H1 (cell line): ENCODE results near the gene ZNF747. TPM values are rescaled to one million over a fixed set of nuclear protein-coding genes. Genes with fewer than 3 reads are reported as not detected.

ENCODE experiments used
- ASH2L ChIP-seq: fragments of 200-600, 300-600 bp; sonication (generic); IDR thresholded peaks from one replicate; pipeline ENCODE4 v1.7.1; 2017; ENCODE audit warnings: low read length
- CHD7 ChIP-seq: fragments of 300-600 bp; sonication (generic); IDR thresholded peaks from 2 replicates; pipeline ENCODE4 v1.7.1; 2012; ENCODE audit warnings: low read length, moderate library complexity, mild to moderate bottlenecking, inconsistent platforms; ENCODE audit not compliant: insufficient replicate concordance
- FOSL1 ChIP-seq: IDR thresholded peaks from 2 replicates; pipeline ENCODE4 v1.6.1; 2011; ENCODE audit warnings: mild to moderate bottlenecking, low read depth, low read length, moderate library complexity; ENCODE audit not compliant: insufficient read depth
- KDM5A ChIP-seq: fragments of 200-600 bp; IDR thresholded peaks from 2 replicates; pipeline ENCODE4 v1.7.1; 2012; ENCODE audit warnings: mild to moderate bottlenecking, low read length, inconsistent platforms, mixed read lengths
- MAX ChIP-seq: IDR thresholded peaks from 2 replicates; pipeline ENCODE4 v1.6.1; 2012; ENCODE audit warnings: inconsistent platforms
- RBBP5 ChIP-seq: IDR thresholded peaks from 2 replicates; pipeline ENCODE4 v1.7.1; 2012; ENCODE audit warnings: low read depth, mild to moderate bottlenecking, inconsistent platforms, low read length, moderate library complexity, borderline replicate concordance
- SIX5 ChIP-seq: IDR thresholded peaks from 2 replicates; pipeline ENCODE4 v1.6.1; 2011; ENCODE audit warnings: mild to moderate bottlenecking, low read depth, low read length
- SUZ12 ChIP-seq: fragments of 200-600 bp; sonication (generic); IDR thresholded peaks from 2 replicates; pipeline ENCODE4 v1.6.1; 2012; ENCODE audit warnings: mild to moderate bottlenecking, inconsistent platforms, low read length, moderate library complexity, mixed read lengths
- TCF12 ChIP-seq: IDR thresholded peaks from 2 replicates; pipeline ENCODE4 v1.6.1; 2011; ENCODE audit warnings: low read depth, mild to moderate bottlenecking, low read length
- polyA plus RNA-seq, 7 experiments: library from polyadenylated mRNA; depleted of rRNA in 3 of 7; stranded (reverse) in 5 of 7; unstranded in 2 of 7; fragments of >200 nt in 5 of 7; fragments of 200-250 nt in 2 of 7; gene quantifications; 1 replicate in 5 of 7; 2 replicates in 1 of 7; 4 replicates in 1 of 7; pipeline versions ENCODE4 v1.2.1 to v1.2.3, GENCODE V29; 2011 to 2013; ENCODE audit warnings: missing spikeins in 2 of 7, mixed read lengths in 2 of 7
- total RNA-seq: library from RNA; stranded (reverse); fragmentation: NEBNext Ultra II Directional; extraction: Animal tissue kit (Norgen Biotek cat#: 25700); gene quantifications from 2 replicates; pipeline ENCODE4 v1.2.1, GENCODE V29; 2021

ZNF747 gene
- total and polyA plus RNA-seq, 2 of the 8 experiments (the other 6 are each of a cell fraction or from before 2014, with no cell fraction given) = 9.9 to 10.3 TPM

- TF ChIP-seq CHD7 = no peak
- no peak for TF ChIP-seq TCF12
- no peak for TF ChIP-seq ASH2L
- TF ChIP-seq RBBP5 = no peak
- no peak for TF ChIP-seq SIX5
- no peak for TF ChIP-seq KDM5A
- TF ChIP-seq MAX = no peak
- TF ChIP-seq SUZ12 = no peak
- no peak for TF ChIP-seq FOSL1
Measured at GRCh38 chr16:30582611-30583340, 48.1 kb upstream of the ZNF747 start (continued).
